Tongue (tissue), 2 donors: Measurements from ENCODE around the gene NLGN1. TPM values are rescaled to one million over a fixed set of nuclear protein-coding genes. Genes with fewer than 3 reads are reported as not detected.

Experiments used
- small RNA-seq: library from RNA; depleted of rRNA; stranded (forward); fragments of <200 nt; gene quantifications from one replicate; pipeline ENCODE3, GENCODE V24; 2014; ENCODE audit warnings: low replicate concordance
- total RNA-seq: library from RNA; depleted of rRNA; stranded (reverse); fragments of >200 nt; gene quantifications from one replicate; pipeline ENCODE4 v1.2.3, GENCODE V29; 2014

NLGN1 gene
- total RNA-seq, 1 donor from 2014 or later = 12.6 TPM

Small RNA genes within 50 kb of the gene (small RNA-seq; reads per million reads assigned to genes)
- not detected for gene RN7SKP234
